Fibroblast of lung (primary cell): Measurements from ENCODE around the gene SLC6A1.

Experiments used
- EZH2 ChIP-seq: IDR thresholded peaks from 2 replicates; pipeline ENCODE4 v1.5.1; 2012; ENCODE audit warnings: low read length, control low read depth, mild to moderate bottlenecking; ENCODE audit errors: missing control alignments
- TF ChIP-seq, protein P1 (sequence below), 2 donors: IDR thresholded peaks in 1 of 2; conservative IDR thresholded peaks in 1 of 2; 1 replicate in 1 of 2; 2 replicates in 1 of 2; pipeline ENCODE4 v1.5.1; 2011 to 2012; ENCODE audit warnings: low read length in 2 of 2, control low read depth in 1 of 2, inconsistent platforms in 1 of 2, low read depth in 1 of 2, mild to moderate bottlenecking in 1 of 2

- TF ChIP-seq, protein P1, sequence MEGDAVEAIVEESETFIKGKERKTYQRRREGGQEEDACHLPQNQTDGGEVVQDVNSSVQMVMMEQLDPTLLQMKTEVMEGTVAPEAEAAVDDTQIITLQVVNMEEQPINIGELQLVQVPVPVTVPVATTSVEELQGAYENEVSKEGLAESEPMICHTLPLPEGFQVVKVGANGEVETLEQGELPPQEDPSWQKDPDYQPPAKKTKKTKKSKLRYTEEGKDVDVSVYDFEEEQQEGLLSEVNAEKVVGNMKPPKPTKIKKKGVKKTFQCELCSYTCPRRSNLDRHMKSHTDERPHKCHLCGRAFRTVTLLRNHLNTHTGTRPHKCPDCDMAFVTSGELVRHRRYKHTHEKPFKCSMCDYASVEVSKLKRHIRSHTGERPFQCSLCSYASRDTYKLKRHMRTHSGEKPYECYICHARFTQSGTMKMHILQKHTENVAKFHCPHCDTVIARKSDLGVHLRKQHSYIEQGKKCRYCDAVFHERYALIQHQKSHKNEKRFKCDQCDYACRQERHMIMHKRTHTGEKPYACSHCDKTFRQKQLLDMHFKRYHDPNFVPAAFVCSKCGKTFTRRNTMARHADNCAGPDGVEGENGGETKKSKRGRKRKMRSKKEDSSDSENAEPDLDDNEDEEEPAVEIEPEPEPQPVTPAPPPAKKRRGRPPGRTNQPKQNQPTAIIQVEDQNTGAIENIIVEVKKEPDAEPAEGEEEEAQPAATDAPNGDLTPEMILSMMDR (conservative IDR thresholded peaks at IDR 0.05 in 1 of 2, IDR thresholded peaks at IDR 0.05 in 1 of 2; ENCODE audit: low read depth in 1 of 2, low read length in 2 of 2): no peak
- no peak for TF ChIP-seq EZH2
These were observed 13.6 kb upstream of the SLC6A1 start for GRCh38 chr3:10978956-10979355.
